Fibroblast of skin of back (primary cell): ENCODE results near the gene ZNF467. TPM values are rescaled to one million over a fixed set of nuclear protein-coding genes. Genes with fewer than 3 reads are reported as not detected.
A peak's percentile ranks its signal among the peaks of the same experiment; 100 is the strongest.

Experiments
- DNase-seq: peaks from one replicate; pipeline ENCODE4 v3.0.0-alpha.2; 2013
- polyA plus RNA-seq, 2 experiments: library from polyadenylated mRNA; unstranded; fragments of 120-200 nt; gene quantifications; one replicate each; pipeline ENCODE4 v1.2.1, GENCODE V29; 2013; ENCODE audit not compliant: insufficient read length in 2 of 2

ZNF467 gene
- polyA plus RNA-seq (2013, experiment 1 of 2; ENCODE audit: insufficient read length), result 2.6 TPM
- 5.3 TPM for polyA plus RNA-seq (2013, experiment 2 of 2; ENCODE audit: insufficient read length)

- DNase-seq, result peak; percentile 16
Observed at GRCh38 chr7:149773446-149774236, at the start of gene ZNF467. ZNF467 (minus strand) TSS chr7:149773588; CDS start chr7:149771032, 2,556 bp downstream.

- DNase-seq, result no peak
Observed at GRCh38 chr7:149822353-149822943, 49.1 kb upstream of the ZNF467 start.

GRCh38 chr7:149821191-149822148 lies 48.1 kb upstream of the ZNF467 start:
- DNase-seq, result no peak

GRCh38 chr7:149820622-149821190 lies 47.3 kb upstream of the ZNF467 start:
- DNase-seq, result no peak

GRCh38 chr7:149819961-149820340 lies 46.6 kb upstream of the ZNF467 start:
- DNase-seq, result no peak

GRCh38 chr7:149819141-149819960 lies 46.0 kb upstream of the ZNF467 start:
- no peak for DNase-seq

- DNase-seq, result no peak
Observed at GRCh38 chr7:149818536-149818840, 45.1 kb upstream of the ZNF467 start.

GRCh38 chr7:149817836-149818535 lies 44.6 kb upstream of the ZNF467 start:
- DNase-seq, result no peak

GRCh38 chr7:149817301-149817771 lies 43.9 kb upstream of the ZNF467 start:
- DNase-seq, result no peak

- DNase-seq, result no peak
Observed at GRCh38 chr7:149816794-149817193, 43.4 kb upstream of the ZNF467 start.

- no peak for DNase-seq
Observed at GRCh38 chr7:149816267-149816751, 42.9 kb upstream of the ZNF467 start.

- no peak for DNase-seq
Observed at GRCh38 chr7:149815661-149816266, 42.4 kb upstream of the ZNF467 start.

GRCh38 chr7:149815121-149815520 lies 41.7 kb upstream of the ZNF467 start:
- no peak for DNase-seq

- no peak for DNase-seq
Observed at GRCh38 chr7:149814494-149814893, 41.1 kb upstream of the ZNF467 start.

- DNase-seq, result no peak
Observed at GRCh38 chr7:149813254-149814035, 40.1 kb upstream of the ZNF467 start.

- DNase-seq, result no peak
Observed at GRCh38 chr7:149811831-149812490, 38.6 kb upstream of the ZNF467 start.

GRCh38 chr7:149811221-149811620 lies 37.8 kb upstream of the ZNF467 start:
- DNase-seq, result no peak

GRCh38 chr7:149809215-149809614 lies 35.8 kb upstream of the ZNF467 start:
- no peak for DNase-seq

GRCh38 chr7:149808311-149808710 lies 34.9 kb upstream of the ZNF467 start:
- DNase-seq, result no peak
